ENCODE data around the gene SND1.

Gene SND1

DNA sequence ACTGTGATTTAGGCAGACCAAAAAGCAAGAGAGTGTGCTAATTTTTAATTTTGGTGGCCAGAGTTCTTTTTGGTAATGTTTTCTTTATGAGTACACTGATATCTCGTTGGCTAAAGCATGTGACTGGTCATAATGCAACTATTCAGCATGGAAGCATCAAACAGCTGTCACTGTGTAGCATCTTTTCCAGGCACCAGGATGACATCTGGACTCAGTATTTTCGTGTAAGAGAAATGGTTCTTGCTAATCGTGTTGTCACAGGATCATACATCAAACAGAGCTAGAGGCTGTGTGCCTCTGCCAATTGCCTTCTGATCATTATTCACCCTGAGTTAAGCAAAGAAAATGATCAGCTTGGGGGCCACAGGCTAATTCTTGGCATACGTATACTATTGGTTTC lies 118.9 kb downstream of the SND1 start:
- TF ChIP-seq, protein P1, sequence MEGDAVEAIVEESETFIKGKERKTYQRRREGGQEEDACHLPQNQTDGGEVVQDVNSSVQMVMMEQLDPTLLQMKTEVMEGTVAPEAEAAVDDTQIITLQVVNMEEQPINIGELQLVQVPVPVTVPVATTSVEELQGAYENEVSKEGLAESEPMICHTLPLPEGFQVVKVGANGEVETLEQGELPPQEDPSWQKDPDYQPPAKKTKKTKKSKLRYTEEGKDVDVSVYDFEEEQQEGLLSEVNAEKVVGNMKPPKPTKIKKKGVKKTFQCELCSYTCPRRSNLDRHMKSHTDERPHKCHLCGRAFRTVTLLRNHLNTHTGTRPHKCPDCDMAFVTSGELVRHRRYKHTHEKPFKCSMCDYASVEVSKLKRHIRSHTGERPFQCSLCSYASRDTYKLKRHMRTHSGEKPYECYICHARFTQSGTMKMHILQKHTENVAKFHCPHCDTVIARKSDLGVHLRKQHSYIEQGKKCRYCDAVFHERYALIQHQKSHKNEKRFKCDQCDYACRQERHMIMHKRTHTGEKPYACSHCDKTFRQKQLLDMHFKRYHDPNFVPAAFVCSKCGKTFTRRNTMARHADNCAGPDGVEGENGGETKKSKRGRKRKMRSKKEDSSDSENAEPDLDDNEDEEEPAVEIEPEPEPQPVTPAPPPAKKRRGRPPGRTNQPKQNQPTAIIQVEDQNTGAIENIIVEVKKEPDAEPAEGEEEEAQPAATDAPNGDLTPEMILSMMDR (IDR thresholded peaks at IDR 0.05; ENCODE audit: low read depth, low read length) = no peak
- Histone ChIP-seq H3K36me3 (no peaks in the 10 kb centered on the region), H3K4me3 (ENCODE audit: low read depth, low read length) (no peak overlapping the region), H3K9me3 (ENCODE audit: severe bottlenecking) (no peaks in the 10 kb centered on the region), H3K27me3 (ENCODE audit: insufficient read depth, low read depth, severe bottlenecking) (no peaks in the 10 kb centered on the region), H3K27ac (no peak overlapping the region)
- no peak for DNase-seq

DNA sequence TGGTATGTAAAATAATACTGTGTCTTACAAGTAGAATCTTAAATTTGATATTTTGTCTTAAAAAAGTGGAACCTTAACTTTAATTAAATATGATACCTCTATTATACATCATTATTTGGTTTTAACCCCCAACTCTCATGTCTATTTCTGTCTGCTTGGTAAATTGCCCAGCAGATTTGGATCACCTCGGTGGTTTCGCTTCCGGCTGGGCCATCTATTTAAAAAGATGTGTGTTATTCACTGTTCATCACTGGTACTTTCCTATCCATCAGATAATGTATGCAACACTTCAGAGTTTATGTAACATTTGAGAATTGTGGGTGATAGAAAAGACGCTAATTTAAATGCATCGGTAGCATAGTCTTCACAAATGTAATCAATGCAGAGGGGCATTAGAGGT lies 119.7 kb downstream of the SND1 start:
- Histone ChIP-seq H3K4me3 (ENCODE audit: low read depth, low read length) (no peak overlapping the region), H3K27ac (no peak overlapping the region), H3K9me3 (ENCODE audit: severe bottlenecking) (no peaks in the 10 kb centered on the region), H3K36me3 (no peaks in the 10 kb centered on the region), H3K27me3 (ENCODE audit: insufficient read depth, low read depth, severe bottlenecking) (no peaks in the 10 kb centered on the region)
- no peak for DNase-seq
- TF ChIP-seq, protein P1 (IDR thresholded peaks at IDR 0.05; ENCODE audit: low read depth, low read length) = no peak

DNA sequence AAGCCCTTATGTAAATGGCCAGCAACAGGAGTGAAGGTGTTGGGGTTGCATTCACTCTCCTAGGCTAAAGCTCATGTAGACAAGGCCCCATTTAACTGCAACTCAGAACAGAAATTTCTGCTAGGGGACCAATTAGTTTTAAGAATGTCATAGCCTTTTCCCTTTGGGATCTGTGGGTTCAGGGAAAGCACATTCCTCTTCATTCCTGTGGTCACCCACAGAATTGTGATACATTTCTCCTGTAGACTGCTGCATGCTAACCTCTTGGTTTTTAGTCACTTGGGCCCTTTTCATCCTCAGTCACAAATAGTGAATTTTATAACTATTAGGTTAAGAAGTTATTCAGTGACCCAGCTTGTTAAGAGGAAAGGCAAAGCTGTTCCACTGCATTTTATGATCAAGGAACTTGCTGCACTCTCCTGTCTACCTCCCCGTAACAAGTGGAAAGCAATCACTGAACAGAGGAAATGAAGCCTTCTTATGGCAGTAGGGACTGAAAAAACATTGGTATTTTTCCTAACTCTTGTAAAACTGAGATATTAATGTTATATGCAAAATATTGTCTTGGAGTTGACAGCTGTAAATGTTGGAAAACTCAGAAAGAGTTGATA lies 124.9 kb downstream of the SND1 start:
- DNase-seq = no peak
- Histone ChIP-seq H3K4me3 (ENCODE audit: low read depth, low read length) (no peak overlapping the region), H3K9me3 (ENCODE audit: severe bottlenecking) (no peaks in the 10 kb centered on the region), H3K27me3 (ENCODE audit: insufficient read depth, low read depth, severe bottlenecking) (no peaks in the 10 kb centered on the region), H3K27ac (no peak overlapping the region), H3K36me3 (no peaks in the 10 kb centered on the region)
- TF ChIP-seq, protein P1 (IDR thresholded peaks at IDR 0.05; ENCODE audit: low read depth, low read length) = no peak

DNA sequence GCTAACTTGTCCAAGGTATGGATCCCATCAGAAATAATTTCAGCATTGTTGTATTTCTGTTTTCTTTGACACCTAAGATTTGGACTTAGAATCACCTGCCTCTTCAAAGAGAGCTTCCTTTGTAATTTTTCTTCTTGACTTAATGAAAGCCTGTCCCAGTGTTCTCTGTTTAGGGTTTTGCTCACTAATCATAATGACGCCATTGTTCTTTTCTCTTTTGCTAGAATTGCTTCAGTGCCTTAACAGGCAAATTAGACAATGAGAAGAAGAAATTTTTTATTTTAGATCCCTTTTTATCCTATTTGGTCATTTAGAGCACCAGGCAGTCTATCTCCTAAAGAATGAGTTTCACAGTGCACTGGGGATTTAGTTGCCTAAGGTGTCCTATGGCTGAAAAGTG lies 128.5 kb downstream of the SND1 start:
- Histone ChIP-seq H3K27ac (no peak overlapping the region), H3K9me3 (ENCODE audit: severe bottlenecking) (no peaks in the 10 kb centered on the region), H3K36me3 (no peaks in the 10 kb centered on the region), H3K27me3 (ENCODE audit: insufficient read depth, low read depth, severe bottlenecking) (no peaks in the 10 kb centered on the region), H3K4me3 (ENCODE audit: low read depth, low read length) (no peak overlapping the region)
- DNase-seq = no peak
- TF ChIP-seq, protein P1 (IDR thresholded peaks at IDR 0.05; ENCODE audit: low read depth, low read length) = no peak

DNA sequence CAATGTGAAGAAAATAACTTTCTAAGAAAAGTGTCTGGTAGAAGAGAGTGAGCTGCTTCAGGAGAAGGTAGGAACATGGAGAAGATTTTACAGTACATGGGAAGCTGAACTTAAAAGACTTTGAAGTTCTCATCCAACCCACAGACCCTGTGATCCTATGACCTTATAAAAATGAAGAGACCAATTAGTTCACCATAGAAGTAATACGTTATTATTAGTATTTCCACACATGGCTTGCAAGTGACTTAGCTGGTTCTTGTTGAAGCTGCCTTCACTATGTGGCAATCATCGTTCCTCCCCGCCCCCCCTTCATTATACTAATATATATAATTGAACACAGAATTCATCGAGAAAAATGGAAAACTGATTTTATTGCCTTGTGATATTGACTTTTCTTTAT lies 129.1 kb downstream of the SND1 start:
- Histone ChIP-seq H3K4me3 (ENCODE audit: low read depth, low read length) (no peak overlapping the region), H3K36me3 (no peaks in the 10 kb centered on the region), H3K9me3 (ENCODE audit: severe bottlenecking) (no peaks in the 10 kb centered on the region), H3K27me3 (ENCODE audit: insufficient read depth, low read depth, severe bottlenecking) (no peaks in the 10 kb centered on the region), H3K27ac (no peak overlapping the region)
- DNase-seq = no peak
- TF ChIP-seq, protein P1 (IDR thresholded peaks at IDR 0.05; ENCODE audit: low read depth, low read length) = no peak

DNA sequence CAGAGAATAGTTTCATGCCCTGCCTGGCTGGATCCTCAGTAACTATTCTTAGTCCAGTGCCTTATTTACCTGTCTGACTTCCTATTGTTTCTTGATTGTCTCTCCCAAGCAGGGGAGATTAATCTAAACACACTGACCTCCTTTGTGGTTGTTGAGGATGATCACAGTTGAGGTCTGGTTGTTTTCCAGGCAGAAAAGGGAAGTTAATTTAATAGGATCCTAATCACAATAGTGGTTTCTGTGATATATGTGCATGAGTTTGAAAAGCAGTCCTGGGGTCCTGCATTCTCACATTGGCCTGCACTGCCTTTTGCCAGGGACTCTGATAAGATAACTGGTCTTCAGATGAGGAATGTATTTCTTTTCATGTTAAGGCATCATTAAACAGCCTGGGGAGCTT lies 130.1 kb downstream of the SND1 start:
- H3K27ac ChIP-seq = no peak overlapping the region
- TF ChIP-seq, protein P1 (IDR thresholded peaks at IDR 0.05; ENCODE audit: low read depth, low read length) = no peak
- no peaks in the 10 kb centered on the region for H3K9me3 ChIP-seq (ENCODE audit: severe bottlenecking)
- no peaks in the 10 kb centered on the region for H3K36me3 ChIP-seq
- DNase-seq = no peak
- no peaks in the 10 kb centered on the region for H3K27me3 ChIP-seq (ENCODE audit: insufficient read depth, low read depth, severe bottlenecking)
- no peak overlapping the region for H3K4me3 ChIP-seq (ENCODE audit: low read depth, low read length)
